ENCODE measurements around the gene CDH5. TPM values are rescaled to one million over a fixed set of nuclear protein-coding genes. Genes with fewer than 3 reads are reported as not detected.

The CDH5 gene
- total and polyA plus RNA-seq, 2 of the 13 experiments (the other 11 are each of a cell fraction or from before 2014, with no cell fraction given): 0.71 to 1.1 TPM

DNA sequence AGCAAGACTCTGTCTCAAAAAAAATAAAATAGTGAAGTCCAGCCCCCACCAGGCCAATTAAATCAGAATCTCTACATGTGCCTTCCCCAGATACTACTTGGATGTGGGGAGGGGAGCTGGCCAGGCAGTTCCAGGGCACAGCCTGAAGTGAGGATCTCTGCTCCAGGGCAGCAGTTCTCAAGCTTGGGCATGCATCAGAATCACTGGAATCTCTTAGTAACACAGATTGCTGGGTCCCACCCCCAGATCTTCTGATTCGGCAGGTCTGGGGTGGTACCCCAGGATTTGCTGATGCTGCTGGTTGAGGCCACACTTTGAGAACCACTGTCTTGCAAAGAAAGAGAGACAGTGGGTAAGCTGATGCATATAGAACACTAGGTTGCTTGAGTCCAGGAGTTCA is 8.3 kb upstream of the CDH5 start (continued):
- TF ChIP-seq, protein P1, sequence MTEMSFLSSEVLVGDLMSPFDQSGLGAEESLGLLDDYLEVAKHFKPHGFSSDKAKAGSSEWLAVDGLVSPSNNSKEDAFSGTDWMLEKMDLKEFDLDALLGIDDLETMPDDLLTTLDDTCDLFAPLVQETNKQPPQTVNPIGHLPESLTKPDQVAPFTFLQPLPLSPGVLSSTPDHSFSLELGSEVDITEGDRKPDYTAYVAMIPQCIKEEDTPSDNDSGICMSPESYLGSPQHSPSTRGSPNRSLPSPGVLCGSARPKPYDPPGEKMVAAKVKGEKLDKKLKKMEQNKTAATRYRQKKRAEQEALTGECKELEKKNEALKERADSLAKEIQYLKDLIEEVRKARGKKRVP (CRISPR knock-in tag; IDR thresholded peaks at IDR 0.05): no peak
- no peak for TF ChIP-seq RBM39 (IDR thresholded peaks at IDR 0.05; ENCODE audit: low read depth, low read length, poor library complexity, severe bottlenecking)
- no peak for TF ChIP-seq ZNF260 (CRISPR knock-in tag; IDR thresholded peaks at IDR 0.05; ENCODE audit: borderline replicate concordance, low read depth)
- no peak for TF ChIP-seq ZNF12 (CRISPR knock-in tag; IDR thresholded peaks at IDR 0.05)
- TF ChIP-seq RFXANK (CRISPR knock-in tag; IDR thresholded peaks at IDR 0.05): no peak
- TF ChIP-seq, protein P2, sequence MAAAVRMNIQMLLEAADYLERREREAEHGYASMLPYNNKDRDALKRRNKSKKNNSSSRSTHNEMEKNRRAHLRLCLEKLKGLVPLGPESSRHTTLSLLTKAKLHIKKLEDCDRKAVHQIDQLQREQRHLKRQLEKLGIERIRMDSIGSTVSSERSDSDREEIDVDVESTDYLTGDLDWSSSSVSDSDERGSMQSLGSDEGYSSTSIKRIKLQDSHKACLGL (CRISPR knock-in tag; IDR thresholded peaks at IDR 0.05): no peak
- no peak for TF ChIP-seq ZNF775 (CRISPR knock-in tag; IDR thresholded peaks at IDR 0.05; ENCODE audit: borderline replicate concordance)
- no peak for TF ChIP-seq ZNF20 (CRISPR knock-in tag; IDR thresholded peaks at IDR 0.05)
- TF ChIP-seq, protein P3, sequence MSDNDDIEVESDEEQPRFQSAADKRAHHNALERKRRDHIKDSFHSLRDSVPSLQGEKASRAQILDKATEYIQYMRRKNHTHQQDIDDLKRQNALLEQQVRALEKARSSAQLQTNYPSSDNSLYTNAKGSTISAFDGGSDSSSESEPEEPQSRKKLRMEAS (IDR thresholded peaks at IDR 0.05): no peak
- no peak for TF ChIP-seq ZSCAN20 (CRISPR knock-in tag; IDR thresholded peaks at IDR 0.05; ENCODE audit: borderline replicate concordance)
- TF ChIP-seq, protein P4, sequence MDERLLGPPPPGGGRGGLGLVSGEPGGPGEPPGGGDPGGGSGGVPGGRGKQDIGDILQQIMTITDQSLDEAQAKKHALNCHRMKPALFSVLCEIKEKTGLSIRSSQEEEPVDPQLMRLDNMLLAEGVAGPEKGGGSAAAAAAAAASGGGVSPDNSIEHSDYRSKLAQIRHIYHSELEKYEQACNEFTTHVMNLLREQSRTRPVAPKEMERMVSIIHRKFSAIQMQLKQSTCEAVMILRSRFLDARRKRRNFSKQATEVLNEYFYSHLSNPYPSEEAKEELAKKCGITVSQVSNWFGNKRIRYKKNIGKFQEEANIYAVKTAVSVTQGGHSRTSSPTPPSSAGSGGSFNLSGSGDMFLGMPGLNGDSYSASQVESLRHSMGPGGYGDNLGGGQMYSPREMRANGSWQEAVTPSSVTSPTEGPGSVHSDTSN (CRISPR knock-in tag; IDR thresholded peaks at IDR 0.05): no peak
- TF ChIP-seq, protein P5, sequence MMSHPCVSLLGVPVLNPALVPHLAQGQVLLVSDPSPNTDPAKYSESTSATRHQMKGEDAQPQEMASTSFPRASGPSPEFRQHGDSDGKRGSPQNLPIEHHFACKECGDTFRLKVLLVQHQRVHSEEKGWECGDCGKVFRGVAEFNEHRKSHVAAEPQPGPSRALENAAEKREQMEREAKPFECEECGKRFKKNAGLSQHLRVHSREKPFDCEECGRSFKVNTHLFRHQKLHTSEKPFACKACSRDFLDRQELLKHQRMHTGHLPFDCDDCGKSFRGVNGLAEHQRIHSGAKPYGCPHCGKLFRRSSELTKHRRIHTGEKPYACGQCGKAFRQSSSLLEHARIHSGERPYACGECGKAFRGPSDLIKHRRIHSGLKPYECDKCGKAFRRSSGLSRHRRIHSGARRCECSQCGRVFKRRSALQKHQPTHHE (CRISPR knock-in tag; IDR thresholded peaks at IDR 0.05; ENCODE audit: borderline replicate concordance): no peak

Data from HepG2 (cell line).